Hepatocyte (in vitro differentiated cells): ENCODE measurements around the gene INPP5B.

Source experiments
- CTCF ChIP-seq: fragments of 200-600 bp; sonication (generic); IDR thresholded peaks from 2 replicates; pipeline ENCODE4 v1.5.1; 2016; ENCODE audit warnings: antibody characterized with exemption, mild to moderate bottlenecking; ENCODE audit not compliant: poor library complexity
- EZH2 ChIP-seq: fragments of 200-600 bp; sonication (generic); IDR thresholded peaks from 2 replicates; pipeline ENCODE4 v1.6.1; 2016; ENCODE audit warnings: antibody characterized with exemption, mild to moderate bottlenecking, borderline replicate concordance

GRCh38 chr1:37931102-37931360, 15.8 kb downstream of the INPP5B start:
- TF ChIP-seq CTCF, result no peak
- TF ChIP-seq EZH2, result no peak
